ENCODE results near the gene RERE. TPM values are rescaled to one million over a fixed set of nuclear protein-coding genes. Genes with fewer than 3 reads are reported as not detected.

The RERE gene
- total and polyA plus RNA-seq, 2 donors (not counting 3 experiments of a cell fraction or from before 2014, with no cell fraction given): 14.1 to 113 TPM

GRCh38 chr1:8666389-8667167, 150.9 kb downstream of the RERE start:
- Histone ChIP-seq H3K9ac (replicated peaks; ENCODE audit: extremely low read depth, insufficient read depth, low read length) (no peak overlapping the region), H3K27me3 (ENCODE audit: control insufficient read depth in 2 of 2, insufficient read depth in 2 of 2, low read length in 2 of 2) (no peaks in the 10 kb centered on the region), H3K4me3 (replicated peaks in 1 of 3; ENCODE audit: insufficient read depth in 1 of 3, low read depth in 1 of 3, low read length in 3 of 3) (no peak overlapping the region), H4K20me1 (replicated peaks; ENCODE audit: control insufficient read depth, extremely low read depth, insufficient read depth, low read length) (peaks cover 5% of the 10 kb centered on the region), H3K9me3 (replicated peaks; ENCODE audit: control insufficient read depth, insufficient read depth, low read length) (no peaks in the 10 kb centered on the region), H3K4me1 (ENCODE audit: control insufficient read depth, extremely low read depth, insufficient read depth, low read length) (peaks cover 56% of the 10 kb centered on the region), H3K36me3 (ENCODE audit: control insufficient read depth in 2 of 2, extremely low read depth in 1 of 2, insufficient read depth in 2 of 2, low read length in 2 of 2) (no peaks in the 10 kb centered on the region), H3K4me2 (ENCODE audit: insufficient read depth, low read length) (no peak overlapping the region), H2AFZ (ENCODE audit: low read depth, low read length) (no peak overlapping the region), H3K79me2 (ENCODE audit: control insufficient read depth, insufficient read depth, low read length) (peaks cover 84% of the 10 kb centered on the region), H3K27ac (ENCODE audit: insufficient read depth, low read depth, low read length) (no peak overlapping the region), H3K9me1 (replicated peaks; ENCODE audit: control insufficient read depth, extremely low read depth, insufficient read depth, low read length) (no peaks in the 10 kb centered on the region)
- DNase-seq (ENCODE audit: low read depth, low spot score) (peak; percentile 93), FAIRE-seq (peak; percentile 89)
- no TSS peak for BruUV-seq (replicated peaks)
- intact Hi-C loops (cut with micrococcal nuclease) (loop anchor here (1.0 kb wide), 1 partner anchor 95 kb away; no protein-coding TSS in a partner anchor), dilution Hi-C loops (cut with MboI; ENCODE audit: extremely low pct_ligation_motif_present, low sequenced_read_pairs) (no loop called here)
- ChIA-PET POLR2A (no interaction called here), CTCF (interaction anchor here (0.7 to 8.7 kb wide), 8 partner anchors 14 to 183 kb away, joined by 3 to 58 read pairs (median 3); no protein-coding TSS in a partner anchor)
- no peak for TF ChIP-seq POLR2A (IDR thresholded peaks at IDR 0.05; ENCODE audit: low read depth, low read length)
- no peak for TF ChIP-seq GATA2 (IDR thresholded peaks at IDR 0.05; ENCODE audit: insufficient read depth, insufficient read length, low read depth, low read length)
- TF ChIP-seq MYC (IDR thresholded peaks at IDR 0.05; ENCODE audit: low read depth, low read length): no peak
- no peak for TF ChIP-seq FOS (IDR thresholded peaks at IDR 0.05; ENCODE audit: borderline replicate concordance, insufficient read depth, low read length)
- no peak for TF ChIP-seq EZH2 (IDR thresholded peaks at IDR 0.05; ENCODE audit: borderline replicate concordance, low read depth, low read length, severe bottlenecking)
- TF ChIP-seq POLR2AphosphoS5 (IDR thresholded peaks at IDR 0.05; ENCODE audit: insufficient read depth, low read depth, low read length): no peak
- TF ChIP-seq JUN (IDR thresholded peaks at IDR 0.05; ENCODE audit: borderline replicate concordance, insufficient read depth, insufficient read length, low read depth): peak; percentile 28
- TF ChIP-seq CTCF (IDR thresholded peaks at IDR 0.05; ENCODE audit: extremely low read depth in 1 of 2, insufficient read depth in 1 of 2, low read depth in 1 of 2, low read length in 2 of 2): no peak
- peak; percentile 11 for TF ChIP-seq MAX (IDR thresholded peaks at IDR 0.05; ENCODE audit: insufficient read depth, insufficient read length)
